HG03520 (cell line): ENCODE results near the gene TTC34.
"Not testable (repeated sequence)": the region's sequence is repeated elsewhere in the genome, so short reads cannot be mapped to it uniquely, and the experiment has no call there.

ENCODE experiments used
- ATAC-seq: cut with Tn5 transposase; IDR thresholded peaks from one replicate; pipeline ENCODE4 v1.9.1; 2021; ENCODE audit warnings: mild to moderate bottlenecking, moderate library complexity; ENCODE audit not compliant: unreplicated experiment

Gene TTC34

GRCh38 chr1:2630498-2631135 is 170.9 kb downstream of the TTC34 start:
- no peak for ATAC-seq

DNA sequence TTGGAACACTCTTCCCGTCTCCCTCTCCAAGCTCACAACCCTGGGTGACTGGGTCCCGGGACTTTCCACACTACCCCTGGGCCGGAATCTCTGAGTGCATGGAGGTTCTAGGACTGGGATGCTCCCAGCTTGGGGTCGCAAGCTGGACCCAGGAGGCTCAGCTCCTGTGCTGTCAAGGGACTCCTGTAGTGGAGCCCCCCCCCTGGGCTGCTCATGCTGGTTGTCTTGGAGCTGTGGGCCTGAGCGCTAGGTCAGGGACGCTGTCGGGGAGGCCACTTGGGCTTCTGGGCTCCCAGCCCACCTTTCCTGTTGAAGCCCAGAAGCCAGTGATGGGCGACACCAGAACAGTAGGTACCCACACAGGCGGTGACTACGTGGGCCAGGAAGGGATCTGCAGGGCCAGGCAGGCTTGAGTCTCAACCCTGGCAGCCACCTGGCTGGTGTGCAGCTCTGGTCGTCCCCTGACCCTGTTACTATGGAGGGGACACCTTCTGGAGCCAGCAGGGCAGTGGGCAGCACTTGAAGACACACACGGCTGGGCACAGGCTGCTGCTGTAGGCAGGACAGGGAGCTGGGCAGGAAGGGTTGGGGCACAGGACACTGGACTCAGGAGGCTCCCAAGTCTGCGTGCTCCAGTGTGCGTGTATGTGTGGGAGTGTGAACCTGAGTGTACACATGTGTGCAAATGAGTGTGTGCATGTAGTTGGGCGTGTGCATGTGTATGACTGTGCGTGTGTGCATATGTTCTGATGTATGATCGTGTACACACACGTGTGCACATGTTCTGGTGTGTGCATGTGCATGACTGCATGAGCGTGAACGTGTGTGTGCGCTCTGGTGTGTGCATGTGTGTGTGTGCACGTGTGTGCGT is 171.6 kb downstream of the TTC34 start:
- ATAC-seq, result no peak

DNA sequence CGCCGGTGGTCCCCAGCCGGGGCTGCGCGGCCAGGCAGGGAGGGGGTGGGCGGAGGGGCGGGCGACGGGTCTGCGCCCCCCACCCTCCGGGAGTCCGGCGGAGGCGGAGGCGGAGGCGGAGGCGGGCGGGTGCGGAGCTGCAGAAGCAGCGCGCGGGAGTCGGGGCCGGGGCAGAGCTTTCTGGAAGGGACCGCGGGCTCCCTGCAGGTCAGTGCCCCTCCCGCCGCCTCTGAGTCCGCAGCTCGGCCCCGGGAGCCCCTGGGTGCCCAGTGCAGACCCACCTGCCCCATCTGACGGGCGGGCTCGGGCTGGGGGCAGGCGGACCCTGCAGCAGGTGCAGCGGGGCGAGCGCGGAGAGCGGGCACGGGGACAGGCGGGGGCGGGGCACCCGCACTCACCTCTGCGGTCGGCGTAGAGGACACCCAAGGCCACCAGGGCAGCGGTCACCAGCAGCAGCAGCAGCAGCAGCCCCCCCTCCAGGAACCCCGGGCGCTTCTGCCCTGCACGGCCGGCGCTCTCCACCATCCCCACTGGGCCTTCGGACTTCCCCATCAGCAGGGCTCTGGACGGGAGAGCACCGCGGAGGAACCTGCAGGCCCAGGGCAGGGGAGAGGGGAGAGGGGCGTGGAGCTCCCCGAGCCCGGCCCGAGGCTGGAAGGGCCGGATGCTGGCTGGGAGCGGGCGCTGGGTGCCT is 172.4 kb downstream of the TTC34 start:
- ATAC-seq, result no peak

DNA sequence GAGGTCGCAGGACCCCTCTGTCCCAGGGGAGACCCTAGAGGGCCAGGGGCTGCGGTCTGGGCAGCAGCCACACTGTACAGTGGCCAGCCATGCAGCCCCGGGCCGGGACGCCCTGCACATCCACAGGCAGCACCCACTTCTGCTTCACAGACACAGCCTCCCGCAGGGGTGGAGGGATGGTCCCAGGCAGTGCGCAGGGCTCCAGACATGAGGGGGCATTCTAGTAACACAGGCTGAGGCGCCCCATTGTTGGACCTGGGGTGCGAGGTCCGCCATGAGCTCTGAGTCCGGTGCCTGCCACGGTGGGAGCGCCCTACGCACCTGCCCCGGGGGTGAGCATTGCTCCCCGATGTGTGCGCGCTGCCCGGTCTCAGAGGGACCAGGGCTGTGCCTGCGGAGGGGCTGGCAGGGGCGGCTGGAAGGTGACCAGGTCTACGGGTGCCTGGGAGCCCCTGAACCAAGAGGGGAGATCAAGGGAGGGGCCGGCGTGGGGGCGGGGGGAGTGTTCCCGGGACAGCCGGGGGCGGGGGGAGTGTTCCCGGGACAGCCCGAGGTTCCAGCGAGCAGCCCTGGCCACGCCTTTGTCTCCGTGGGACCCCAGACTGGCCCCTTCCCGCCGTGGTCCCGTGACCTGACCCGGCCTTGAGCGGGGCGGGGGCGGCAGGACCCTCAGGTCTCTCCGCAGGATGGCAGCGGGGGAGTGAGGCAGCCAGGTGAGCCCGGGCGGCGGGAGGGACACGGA is 173.1 kb downstream of the TTC34 start:
- ATAC-seq, result no peak

GRCh38 chr1:2627746-2628145 is 173.7 kb downstream of the TTC34 start:
- no peak for ATAC-seq

GRCh38 chr1:2625748-2626147 is 175.7 kb downstream of the TTC34 start:
- ATAC-seq, result not testable (repeated sequence)

DNA sequence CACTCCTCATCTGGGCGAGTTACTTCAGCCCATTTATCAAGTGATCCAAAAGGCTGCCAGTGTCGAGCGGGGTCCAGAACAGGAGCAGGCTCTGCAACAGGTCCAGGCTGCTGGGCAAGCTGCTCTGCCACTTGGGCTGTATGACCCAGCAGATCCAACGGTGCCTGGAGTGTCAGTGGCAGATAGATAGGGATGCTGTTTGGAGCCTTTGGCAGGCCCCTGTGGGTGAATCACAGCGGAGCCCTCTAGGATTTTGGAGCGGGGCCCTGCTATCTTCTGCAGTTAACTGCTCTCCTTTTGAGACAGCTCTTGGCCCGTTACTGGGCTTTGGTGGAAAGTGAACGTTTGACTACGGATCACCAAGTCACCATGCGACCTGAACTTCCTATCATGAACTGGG is 176.2 kb downstream of the TTC34 start:
- ATAC-seq, result no peak

GRCh38 chr1:2624735-2625300 is 176.7 kb downstream of the TTC34 start:
- ATAC-seq, result no peak

- ATAC-seq, result no peak
Observed at GRCh38 chr1:2623571-2624337, 177.7 kb downstream of the TTC34 start.

GRCh38 chr1:2617971-2618470 is 183.5 kb downstream of the TTC34 start:
- ATAC-seq, result no peak

- ATAC-seq, result no peak
Observed at GRCh38 chr1:2614145-2614544, 187.3 kb downstream of the TTC34 start.

GRCh38 chr1:2612591-2613365 is 188.7 kb downstream of the TTC34 start:
- no peak for ATAC-seq

GRCh38 chr1:2611621-2612437 is 189.7 kb downstream of the TTC34 start:
- ATAC-seq, result no peak

GRCh38 chr1:2611031-2611501 is 190.4 kb downstream of the TTC34 start:
- no peak for ATAC-seq

DNA sequence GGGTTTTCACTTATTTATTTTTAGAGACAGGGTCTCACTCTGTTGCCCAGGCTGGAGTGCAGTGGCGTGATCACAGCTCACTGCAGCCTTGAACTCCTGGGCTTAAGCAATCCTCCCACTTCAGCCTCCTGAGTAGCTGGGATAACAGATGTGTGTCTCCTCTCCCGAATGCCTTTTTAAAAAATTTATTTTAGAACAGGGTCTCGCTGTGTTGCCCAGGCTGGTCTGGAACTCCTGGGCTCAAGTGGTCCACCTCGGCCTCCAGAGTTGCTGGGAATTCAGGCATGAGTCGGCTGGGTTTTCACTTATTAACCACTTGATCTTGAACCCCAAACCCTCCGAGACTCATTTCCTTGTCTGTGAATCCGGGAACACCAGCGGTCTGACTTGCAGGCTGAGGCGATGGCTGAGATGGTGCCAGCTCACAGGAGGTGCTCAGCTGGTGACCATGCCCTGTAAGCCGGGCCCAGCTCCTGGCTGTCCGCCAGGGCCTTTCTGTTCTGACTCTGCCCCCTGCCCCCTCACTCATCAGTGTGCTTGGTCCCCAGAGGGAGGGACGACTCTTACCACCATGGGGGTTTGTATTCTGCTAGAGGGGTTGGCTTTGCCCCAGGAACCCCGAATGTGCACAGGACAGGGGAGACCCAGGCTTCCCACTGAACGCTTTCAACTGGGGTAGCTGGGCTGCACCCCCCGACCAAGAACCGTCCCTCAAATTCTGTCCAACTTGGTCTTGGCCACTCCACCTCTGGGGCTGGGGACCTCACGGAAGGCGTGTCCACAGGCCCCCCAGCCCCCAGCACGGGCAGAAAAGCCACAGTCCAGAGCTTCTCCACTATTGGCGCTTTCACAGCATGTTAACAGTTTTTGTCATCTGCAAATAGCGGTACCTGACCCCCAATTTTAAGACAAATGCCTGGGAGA is 191.2 kb downstream of the TTC34 start:
- ATAC-seq, result no peak

- ATAC-seq, result no peak
Observed at GRCh38 chr1:2609319-2610035, 192.0 kb downstream of the TTC34 start.
